CD4-positive, alpha-beta T cell treated with Interleukin-15 for 4 hours (primary cell): ENCODE data around the gene CTNNA3.

Source experiments
- DNase-seq: peaks from one replicate; pipeline ENCODE4 v3.0.0-alpha.2; 2020; ENCODE audit warnings: low spot score

The CTNNA3 gene

DNA sequence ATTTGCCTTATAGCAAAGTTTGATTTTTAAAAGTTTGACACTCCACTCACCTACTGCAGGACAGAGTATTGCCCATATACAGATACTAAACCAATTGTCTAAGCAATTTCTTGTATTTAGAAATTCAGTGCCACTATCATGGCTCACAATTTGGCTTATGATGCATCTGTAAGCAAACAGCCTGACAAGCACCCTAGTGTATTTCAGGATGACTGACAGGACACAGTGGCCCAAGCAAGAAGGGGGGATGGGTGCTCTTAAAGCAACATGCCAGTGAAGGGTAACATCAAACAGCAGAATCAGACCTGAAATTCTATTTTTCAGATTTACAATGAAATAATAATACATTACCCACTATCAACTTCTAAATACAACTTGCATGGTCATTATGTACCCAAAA is 30.5 kb downstream of the CTNNA3 start:
- DNase-seq = no peak

DNA sequence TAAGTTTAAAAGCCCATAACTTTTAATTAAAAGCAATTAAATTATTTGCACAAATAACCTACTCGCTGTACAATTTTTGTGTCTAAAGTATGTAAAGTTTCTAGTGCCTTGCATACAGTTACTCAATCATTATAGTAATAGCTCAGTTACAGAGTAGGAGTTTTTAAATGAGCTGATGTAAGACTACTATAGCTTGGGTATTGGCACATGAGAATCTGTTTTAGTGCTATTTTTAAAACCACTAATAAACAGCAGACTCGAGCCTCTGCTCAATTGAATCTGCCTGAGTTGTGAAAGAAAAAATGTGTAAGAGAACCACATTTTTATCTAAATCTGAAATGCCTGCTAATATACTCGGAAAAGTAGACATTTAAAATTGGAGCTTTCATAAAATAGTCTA is 31.1 kb downstream of the CTNNA3 start:
- DNase-seq = no peak

DNA sequence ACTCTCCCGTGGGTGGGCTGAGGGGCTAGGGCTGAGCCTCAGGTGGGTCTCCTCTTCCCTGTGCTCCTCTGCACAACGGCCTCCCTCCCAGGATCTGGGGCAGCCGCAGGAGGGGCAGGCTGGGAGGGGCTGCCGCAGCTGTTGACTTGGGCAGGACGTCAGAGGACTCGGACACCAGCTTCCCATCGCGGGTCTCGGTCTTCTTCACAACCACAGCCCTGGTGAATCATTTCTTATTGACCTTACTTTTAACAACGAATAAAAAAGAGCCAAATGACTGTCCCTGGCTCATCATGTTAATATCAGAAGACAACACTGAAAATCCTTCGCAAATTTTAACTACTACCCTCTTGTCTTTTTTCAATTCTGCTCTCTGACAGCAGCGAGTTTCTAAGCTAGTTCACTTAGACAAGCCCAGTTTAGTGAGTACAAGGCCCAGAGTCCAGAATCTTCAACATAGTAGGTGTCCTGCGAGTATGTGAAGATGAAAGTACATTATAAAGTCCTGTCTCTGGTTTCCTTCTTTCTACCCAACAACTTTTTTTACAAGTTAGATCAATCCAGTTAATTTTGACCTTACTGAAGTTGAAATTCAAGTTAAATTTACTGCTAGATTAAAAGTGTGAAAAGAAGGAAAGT is 32.4 kb downstream of the CTNNA3 start:
- no peak for DNase-seq

DNA sequence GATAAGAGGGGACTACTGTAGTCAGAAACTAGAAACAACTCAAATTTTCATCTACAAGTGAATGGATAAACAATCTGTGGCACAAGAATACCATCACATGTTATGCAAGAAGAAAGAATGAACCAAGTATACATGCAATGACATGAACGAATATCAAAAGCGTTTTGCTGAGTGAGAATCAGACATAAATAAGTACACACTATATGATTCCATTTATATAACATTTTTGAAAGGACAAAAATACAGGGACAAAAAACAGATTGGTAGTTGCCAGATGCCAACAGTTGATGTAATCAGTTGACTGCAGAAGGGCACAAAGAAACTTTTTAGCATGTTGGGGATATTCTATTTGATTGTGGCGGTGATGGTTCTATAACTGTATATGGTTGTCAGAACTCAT is 33.6 kb downstream of the CTNNA3 start:
- no peak for DNase-seq

DNA sequence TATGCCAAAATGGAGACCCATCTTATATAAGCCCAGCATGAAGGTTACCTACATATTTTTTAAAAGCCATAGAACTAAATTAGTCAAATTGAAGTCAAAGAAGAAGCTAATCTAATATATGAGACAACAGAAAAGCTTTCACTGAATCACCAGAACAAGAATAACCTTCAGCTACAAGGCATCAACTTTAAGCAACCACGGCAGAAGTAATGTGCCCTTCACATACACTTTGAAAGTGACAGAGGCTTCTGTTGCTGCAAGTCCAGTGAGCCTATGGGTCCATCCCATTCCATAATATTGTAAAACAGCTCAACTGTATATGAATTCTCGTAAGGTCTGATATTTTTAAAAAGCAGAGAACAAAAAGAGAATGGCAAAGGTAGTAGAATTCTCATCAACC is 36.5 kb downstream of the CTNNA3 start:
- no peak for DNase-seq

DNA sequence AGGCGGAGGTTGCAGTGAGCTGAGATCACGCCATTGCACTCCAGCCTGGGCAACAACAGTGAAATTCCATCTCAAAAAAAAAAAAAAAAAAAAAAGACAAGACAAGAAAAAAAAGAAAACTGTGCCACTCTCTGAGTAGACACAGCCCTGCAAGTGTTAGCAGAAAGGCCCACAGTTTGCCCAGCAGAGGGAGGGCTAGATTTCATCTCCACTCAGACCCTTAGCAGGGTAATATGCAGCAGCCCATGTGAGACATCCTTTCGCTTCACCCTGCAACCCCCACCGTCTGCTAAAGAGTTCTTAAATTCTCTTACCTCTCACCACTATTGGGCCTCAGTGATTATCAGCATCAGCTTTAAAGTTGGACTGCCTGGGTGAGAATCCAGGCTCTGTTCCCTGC is 38.2 kb downstream of the CTNNA3 start:
- no peak for DNase-seq

DNA sequence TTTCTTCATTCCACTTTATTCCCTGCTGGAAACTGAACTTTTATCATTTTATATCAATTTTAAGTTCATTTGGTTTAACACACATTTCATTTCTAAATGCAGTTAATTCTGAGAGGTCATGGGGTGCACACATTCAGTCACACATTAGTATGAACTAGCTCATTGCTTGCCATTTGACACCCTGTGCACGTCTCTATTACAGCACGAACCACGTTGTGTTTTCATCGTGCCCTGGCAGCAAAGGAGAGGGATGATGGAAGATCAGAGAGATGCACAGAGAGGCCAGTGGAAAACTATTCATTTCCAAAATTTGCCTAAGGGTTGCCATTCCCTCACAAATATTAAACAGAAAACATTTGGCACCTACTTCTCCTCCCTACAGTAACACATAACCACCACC is 45.4 kb downstream of the CTNNA3 start:
- DNase-seq = no peak

DNA sequence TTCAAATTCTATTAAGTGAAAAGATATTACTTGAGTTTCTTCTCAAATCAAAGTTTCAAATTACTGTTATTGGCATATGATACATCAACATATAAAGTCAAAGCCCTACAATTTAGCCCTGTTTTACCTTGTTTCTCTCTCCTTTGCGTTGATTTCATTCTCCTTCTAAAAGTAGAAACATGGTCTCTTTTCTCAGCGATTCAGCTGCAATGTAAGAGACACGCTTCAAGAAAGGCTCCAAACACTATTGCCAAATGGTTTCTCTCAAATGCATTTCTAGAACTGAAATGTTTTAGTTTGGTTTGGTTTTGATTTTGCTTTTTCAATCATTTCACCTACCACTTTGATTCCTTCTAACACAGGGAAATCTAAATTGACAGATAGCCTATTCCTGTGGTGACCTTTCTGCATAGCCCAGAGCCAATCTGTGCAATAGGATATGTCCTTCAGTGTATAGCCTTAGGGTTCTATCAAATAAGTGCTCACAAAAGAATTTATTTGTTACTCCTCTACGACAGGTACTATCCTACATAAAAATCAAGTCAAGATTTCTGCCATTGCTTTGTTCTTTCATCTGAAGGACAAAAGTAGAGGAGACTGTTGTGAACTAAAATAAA is 47.3 kb downstream of the CTNNA3 start:
- no peak for DNase-seq

DNA sequence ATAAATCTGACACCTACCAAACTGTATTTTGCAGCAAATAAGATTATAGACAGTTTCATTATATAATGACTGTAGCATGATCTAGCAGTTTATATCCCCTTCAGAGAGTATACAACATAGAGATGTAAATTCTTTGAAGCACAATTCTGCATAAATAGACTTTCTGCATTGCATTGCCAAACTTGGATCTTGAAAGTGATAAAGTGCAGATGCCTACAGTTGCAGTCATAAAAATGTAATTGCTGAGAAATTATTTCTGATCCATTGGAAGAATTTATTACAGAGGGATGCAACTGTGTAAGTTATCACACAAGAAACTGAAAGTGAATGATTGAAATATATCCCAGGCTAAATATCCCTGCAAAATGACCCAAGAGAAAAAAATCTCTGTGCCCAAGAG is 65.1 kb downstream of the CTNNA3 start:
- DNase-seq = no peak

DNA sequence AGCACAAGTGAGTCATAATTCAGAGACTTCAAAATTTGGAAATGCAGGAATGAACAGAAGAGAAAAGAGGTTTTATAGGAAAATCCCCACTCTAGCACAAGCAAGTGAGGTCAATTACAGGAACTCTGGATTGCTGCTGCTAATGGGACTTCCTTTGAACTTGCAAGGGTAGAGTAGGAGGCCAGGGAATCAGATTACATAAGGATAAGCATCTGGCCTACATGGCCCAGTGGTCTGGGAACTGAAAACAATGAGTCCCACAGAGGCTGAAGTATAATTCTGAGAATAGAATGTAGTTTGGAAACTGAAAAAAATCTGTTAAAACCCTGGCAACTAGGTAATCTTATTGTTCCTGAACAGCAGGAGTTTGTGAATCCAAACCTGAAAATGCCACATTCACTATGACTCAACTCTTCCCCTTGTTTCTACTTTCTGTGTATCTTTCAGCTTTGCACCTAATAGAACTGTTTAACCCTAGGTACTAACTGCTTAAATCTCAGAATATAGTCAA is 66.5 kb downstream of the CTNNA3 start:
- DNase-seq = no peak

DNA sequence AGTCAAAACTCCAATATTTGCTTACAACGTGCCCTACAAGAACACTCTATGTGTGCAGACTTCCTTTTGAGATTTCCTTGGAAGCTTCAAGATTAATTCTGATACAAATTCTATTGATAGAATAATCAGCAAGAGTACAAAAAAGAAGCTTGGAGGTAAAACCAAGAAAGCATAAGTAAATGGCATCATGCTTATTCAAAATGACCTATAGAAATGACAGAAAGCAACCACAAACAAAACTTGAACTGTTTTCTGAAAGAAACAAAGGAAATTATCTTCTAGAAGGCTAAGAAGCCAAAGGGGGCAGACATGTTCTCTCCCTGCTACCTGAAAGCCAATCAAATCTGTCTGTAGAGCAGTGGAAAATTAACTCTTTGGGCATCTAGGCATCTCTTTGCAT is 73.0 kb downstream of the CTNNA3 start:
- DNase-seq = no peak

DNA sequence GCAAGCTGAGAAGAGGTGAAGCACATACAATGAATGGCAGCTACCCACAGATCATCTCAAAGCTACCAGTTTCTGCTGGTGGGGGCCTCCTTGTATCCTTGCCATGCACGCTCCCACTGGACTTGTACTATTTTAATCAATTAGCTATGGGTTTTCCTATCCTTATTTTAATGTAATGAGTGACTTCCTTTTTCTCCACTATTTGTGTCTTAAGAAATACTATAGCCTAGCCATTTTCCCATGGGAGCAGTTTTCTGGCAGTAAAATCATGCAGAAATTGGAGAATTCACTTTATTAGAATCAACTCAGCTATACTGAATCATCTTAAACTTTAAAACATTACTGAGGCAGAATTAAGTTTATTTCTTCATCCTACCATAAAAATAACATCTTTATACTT is 73.5 kb downstream of the CTNNA3 start:
- DNase-seq = no peak

DNA sequence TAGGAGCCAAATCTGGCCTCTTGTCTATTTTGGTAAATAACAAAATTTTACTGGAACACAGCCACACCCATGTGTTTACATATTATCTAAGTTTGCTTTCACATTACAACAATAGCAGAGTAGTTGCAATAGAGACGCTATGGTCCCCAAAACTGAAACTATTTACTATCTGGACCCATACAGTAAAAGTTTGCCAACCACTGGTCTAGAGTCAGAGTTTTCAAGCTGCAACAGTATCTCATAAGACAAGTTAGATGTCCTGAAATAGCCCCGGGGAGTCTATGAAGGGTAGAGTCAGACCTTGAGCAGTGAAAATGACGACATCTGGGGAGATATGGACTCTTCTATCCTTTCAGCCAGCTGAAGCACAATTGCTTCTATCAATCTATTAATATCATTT is 74.2 kb downstream of the CTNNA3 start:
- DNase-seq = no peak

DNA sequence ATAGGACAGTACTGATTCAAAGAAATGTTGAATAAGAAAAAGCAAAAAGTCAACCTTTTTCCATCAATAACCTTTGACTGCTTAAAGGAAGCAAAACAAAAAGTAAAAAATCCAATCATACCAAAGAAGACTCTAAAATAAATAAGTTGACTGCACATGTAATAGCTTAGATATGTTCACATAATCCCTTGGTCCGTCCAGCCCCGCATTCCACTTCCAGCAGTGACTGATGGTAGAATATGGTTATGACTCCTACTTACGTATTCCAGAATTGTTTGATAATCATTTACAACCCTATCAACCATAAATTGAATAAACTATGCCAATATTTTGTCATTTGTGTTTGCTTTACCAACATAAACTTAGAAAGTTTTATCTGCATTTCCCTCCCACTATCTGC is 77.9 kb downstream of the CTNNA3 start:
- DNase-seq = no peak

DNA sequence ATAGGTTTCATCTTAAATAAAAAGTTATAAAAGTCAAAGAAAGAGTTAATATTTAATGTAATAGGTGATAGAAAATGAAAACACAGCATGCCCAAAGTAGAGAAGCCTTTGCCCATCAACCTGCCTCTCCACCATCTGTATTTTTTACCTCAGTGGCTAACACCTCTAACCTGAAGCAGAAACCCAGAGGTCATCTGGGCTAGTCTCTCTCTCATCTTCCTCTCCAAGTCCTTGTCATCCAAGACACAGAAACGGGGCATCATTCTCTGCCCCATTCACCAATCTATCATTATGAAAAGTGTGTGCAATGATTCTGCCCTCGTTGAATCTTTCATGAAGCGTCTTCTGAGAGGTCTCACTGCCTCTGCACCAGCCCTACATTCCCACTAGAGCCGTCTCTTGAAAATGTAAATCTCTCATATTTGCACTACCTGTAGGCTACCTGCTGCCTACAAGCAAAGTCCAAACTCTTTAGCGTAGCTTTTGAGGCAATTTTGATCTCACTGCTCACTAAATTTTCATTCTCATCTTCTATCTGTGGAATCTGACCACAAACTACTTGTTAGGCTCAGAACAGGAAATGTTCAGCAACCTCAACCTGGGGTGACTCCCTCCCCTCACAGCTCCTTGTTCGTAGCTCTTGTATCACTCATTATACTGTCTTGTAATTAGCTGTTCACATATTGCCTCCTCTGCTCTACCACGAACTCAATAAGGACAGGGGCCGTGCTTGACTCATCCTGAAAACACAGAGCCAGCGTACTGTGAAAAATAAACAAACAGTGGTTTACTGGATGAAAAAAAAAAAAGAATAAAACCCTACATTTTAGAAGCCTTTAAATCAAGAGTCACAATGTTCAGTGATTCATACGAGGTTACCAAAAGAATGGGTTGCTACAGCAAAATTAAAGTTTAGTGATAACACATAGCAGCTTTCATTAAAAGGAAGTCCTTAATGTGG is 83.1 kb downstream of the CTNNA3 start:
- DNase-seq = peak; percentile 78

DNA sequence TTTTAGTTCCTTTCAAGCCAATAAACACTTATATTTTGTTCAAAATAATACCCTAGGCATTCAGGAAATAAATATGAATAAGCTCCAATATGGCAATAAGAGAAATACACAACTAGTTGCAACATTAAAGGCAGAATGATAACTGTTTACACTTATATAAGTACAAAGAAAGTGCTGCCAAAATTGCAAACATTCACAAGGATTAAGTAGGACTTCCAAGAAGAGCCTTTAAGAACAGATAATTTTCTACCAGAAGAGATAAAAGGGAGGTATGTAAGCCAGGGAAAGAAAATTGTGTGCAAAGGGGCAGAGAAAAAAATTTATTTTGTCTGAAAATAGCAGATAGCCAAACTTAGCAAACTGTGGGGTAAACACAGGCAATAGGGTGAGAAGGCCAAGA is 83.8 kb downstream of the CTNNA3 start:
- no peak for DNase-seq

DNA sequence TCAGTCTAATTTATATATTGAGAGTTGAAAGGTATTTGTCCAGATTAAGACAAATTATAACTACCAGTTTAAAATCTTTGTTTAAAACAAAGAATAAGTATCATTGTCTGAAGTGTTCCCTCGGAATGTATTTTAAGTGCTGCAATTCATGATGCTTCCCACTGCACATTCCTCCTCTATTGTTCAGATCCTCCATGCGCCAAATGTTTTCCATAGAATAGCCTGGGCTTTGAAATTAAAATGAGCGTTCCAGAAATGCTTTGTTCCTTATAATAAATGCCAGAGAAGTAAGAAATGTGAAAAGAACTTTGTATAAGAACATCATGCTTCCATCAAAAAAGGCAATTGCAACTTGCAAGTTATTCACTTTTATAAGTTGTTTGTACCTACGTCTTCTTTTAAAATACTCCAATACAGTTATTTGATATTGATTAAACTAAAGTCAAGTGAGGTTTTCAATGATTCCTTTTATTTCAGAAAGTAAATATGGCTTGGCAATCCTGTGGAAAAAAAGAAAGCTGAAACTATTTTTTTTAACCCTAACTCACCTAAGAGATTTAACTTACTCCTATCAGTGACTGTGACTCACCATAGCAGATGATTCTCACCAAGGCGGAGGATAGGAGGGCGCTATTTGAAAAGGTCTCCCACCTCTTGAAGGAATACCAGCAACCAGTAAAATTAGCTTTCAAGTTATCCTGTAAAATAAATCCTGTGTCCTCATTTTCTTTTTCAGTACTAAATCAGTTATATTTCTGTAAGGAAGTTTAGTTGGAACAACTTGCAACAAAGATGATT is 85.8 kb downstream of the CTNNA3 start:
- DNase-seq = no peak

DNA sequence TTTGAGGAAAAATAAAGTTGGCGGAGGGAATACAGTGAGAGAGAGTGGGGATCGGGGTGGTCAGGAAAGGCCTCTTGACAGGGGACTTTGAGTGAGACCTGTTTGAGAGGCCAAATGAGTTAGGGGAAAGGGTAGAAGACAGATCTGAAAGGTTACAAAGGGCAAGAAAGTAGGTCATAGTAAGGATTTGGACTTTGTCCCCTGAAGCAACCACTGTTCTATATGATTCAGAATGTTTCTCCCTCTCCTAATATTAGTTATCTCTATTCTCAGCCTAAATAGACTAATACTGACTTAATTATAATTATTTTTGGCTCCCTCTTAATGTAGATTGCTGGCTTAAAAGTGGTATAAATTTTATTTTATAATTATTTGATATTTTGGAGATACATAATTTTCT is 88.0 kb downstream of the CTNNA3 start:
- no peak for DNase-seq

DNA sequence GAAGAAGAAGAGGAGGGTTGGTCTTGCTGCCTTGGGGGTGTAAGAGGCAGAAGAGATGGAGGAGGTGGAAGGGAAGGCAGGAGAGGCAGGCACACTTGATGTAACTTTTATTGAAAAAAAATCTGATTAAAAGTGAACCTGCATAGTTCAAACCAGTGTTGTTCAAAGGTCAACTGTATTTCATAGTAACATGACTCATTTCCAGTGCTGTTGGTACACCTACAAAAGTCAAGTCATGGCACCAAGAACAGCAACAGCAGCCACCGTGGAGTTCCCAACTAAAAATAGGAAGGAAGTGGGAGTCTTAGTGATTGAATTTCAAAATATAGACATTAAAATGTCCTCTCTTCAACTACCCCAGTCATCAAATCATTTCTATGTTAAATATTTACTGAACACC is 88.5 kb downstream of the CTNNA3 start:
- DNase-seq = no peak

DNA sequence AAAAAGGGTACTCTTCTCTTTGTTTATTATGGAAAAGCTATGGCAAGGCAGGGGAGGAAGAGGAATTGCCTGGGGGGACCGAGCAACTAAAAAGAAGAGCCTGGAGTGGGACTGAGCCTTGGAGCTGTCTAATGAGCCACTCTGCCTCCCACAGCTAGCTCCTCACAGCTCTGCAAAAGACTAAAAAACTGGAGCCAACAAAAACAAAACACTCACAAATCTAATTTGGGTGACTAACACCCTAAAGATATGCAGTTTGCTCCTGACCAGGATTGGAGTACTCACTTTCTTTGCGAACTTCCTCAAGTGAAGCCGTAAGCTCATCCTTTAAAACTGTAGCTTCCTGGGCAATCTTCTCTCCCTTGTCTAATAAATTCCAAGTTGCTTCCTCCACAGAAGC is 89.4 kb downstream of the CTNNA3 start:
- DNase-seq = no peak

DNA sequence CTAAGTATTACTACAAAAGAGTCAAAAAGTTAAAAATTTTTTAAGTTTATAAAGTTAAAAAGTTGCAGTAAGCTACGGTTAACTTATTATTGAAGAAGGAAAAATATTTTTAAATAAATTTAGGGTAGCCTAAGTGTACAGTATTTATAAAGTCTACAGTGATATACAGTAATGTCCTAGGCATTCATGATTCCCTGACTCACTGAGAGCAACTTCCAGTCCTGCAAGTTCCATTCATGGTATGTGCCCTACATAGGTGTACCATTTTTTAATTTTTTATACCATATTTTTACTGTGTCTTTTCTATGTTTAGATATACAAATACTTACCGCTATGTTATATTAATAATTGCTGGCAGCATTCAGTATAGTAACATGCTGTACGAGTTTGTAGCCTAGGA is 92.3 kb downstream of the CTNNA3 start:
- no peak for DNase-seq

DNA sequence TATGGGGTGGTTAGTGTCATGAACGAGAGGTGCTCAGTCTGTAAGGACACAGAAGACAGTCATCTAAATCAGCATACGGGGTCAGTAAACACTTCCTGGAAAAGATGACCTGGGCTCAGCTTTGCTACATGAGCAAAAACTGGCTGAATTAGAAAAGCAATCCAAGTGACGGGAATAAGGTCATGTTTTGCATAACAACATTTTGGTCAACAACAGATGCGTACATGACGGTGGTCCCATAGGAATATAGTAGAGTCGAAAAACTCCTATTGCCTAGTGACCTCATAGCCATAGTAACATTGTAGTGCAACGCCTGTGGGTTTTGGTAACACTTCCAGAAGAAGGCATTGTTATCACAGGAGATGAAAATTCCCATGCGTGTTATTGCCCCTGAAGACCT is 92.9 kb downstream of the CTNNA3 start:
- DNase-seq = no peak
